GM19099 (cell line): ENCODE measurements around the gene NDUFS7.

ENCODE experiments used
- POLR2A ChIP-seq: IDR thresholded peaks from 3 replicates; pipeline ENCODE4 v1.6.1; 2011; ENCODE audit warnings: low read depth; ENCODE audit not compliant: insufficient read length; ENCODE audit errors: extremely low read depth

The NDUFS7 gene

DNA sequence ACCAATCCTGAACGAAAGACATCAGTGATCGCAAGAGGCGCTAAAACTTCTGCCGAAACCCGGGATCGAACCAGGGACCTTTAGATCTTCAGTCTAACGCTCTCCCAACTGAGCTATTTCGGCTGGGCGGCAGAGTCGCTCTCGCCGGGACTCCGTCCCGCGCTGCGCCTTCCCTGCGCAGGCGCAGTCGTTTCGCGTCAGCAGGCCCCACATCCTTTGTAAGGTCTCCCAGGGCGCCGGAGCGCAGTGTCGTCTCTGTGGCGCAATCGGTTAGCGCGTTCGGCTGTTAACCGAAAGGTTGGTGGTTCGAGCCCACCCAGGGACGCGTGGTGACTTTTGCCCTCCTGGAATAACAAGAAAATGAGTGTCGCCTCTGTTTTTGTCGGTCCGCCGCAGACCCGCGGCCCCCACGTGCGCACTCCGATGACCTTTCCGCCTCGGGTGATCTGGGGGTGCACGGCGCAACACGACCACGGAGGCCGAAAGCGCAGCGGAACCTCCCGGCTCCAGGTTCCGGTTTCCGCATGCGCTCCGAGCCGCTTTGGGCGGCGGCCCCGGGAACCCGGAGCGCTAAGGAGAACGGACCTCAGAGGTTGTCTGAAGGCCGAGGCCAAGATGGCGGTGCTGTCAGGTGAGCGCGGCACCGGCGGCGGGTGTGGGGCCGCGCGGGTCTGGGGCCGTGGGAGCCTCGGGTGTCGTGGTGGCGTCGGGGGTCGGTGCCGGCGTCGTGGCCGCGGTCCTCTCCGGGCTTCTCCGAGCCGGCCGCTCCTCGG is at the start of gene NDUFS7:
Gene NDUFS7, plus strand, starts transcription at position 596 of the 773 bp plus-strand sequence. Its CDS starts 20 bp downstream, at position 616.
- peak; percentile 88 for TF ChIP-seq POLR2A

DNA sequence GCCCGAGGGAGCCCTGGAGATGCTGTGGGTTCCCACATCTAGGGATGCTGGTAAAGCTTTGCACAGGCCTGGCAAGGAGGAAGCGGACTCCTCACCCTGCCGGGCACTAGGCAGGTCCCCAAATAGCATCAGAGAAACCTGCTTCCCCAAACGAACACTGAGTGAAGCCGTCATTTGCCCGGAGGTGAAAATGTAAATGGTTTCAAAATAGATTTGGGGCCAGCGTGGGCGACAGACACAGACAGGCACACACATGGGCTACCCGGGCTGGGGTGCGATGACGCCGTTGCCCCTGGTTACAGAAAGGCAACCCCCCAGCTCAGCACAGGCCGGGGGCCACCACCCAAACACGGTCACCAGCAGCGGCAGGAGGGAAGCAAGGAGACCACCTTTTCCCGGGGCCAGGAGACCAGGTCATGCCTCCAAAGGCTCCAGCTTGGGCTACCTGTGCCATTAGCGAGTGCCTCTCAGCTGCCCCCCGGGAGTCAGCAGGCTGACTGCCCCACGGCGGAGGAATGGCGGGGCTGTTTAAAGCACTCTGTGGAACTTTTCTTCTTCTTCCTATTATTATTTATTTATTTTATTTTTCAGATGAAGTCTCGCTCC is 47.5 kb upstream of the NDUFS7 start:
- TF ChIP-seq POLR2A, result no peak

DNA sequence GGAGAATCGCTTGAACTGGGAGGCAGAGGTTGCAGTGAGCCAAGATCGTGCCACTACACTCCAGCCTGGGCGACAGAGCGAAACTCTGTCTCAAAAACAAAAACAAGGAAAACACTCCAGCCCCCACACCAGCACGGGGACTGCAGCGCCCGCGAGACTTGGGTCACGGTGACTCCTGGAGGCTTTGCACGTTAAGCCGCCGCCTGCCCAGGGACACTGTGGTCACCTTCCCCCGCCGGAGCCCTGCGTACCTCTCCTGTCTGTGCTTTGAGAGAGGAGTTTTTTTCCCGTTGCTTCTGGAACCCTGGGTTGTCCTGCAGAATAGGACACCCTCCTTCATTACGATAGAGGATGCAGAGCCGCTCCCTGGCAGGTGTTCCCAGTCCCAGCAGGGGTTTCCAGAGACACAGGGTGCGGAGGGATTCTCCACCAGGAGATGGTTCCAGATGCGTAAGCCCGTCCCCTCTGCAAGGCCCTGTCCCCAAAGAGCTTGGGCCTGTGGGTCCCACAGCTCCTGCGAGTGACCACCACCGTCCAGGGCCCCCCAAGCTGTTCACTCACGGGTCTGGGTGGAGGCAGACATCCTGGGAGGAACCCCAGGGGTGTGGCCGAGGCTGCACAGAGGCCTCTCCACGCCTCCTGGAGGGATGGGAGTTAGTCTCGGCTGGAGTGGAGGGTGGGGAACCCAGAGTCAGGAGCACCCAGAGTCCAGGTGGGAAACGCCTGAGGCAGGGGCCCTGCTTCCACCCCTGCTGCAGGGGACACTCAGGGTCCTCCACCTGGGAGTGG is 42.8 kb upstream of the NDUFS7 start:
- TF ChIP-seq POLR2A, result no peak

DNA sequence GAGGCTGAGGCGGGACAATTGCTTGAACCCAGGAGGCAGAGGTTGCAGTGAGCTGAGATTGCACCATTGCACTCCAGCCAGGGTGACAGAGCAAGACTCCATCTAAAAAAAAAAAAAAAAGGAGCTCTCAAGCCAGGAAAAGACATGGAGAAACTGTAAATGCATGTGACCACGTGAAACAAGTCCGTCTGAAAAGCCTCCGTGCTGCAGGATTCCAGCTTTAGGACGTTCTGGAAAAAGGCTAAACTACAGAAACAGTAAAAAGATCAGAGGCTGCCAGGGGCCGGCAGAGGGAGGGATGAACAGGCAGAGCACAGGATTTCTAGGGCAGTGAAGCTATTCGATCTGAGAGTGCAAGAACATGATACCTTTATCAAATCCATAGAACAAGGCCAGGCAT is 40.7 kb upstream of the NDUFS7 start:
- TF ChIP-seq POLR2A, result no peak

DNA sequence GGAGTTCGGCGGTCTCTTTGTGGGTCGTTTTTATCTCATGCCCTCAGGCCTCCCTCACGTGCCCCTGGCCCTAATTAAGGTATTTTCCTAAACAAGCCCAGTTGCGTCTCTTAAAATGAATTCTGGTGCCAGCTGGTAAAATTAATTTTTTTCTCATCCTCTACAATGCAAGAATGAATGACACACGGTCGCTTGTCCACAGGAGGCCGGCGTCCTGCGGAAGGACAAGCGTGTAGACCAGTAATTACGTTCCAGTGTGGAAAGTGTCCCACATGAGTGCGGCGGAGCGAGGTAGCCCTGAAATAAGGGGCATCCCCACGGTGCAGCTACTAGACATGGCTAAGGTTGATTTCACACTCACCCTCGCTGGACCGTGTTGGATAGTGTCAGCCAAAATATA is 34.5 kb upstream of the NDUFS7 start:
- TF ChIP-seq POLR2A, result no peak

DNA sequence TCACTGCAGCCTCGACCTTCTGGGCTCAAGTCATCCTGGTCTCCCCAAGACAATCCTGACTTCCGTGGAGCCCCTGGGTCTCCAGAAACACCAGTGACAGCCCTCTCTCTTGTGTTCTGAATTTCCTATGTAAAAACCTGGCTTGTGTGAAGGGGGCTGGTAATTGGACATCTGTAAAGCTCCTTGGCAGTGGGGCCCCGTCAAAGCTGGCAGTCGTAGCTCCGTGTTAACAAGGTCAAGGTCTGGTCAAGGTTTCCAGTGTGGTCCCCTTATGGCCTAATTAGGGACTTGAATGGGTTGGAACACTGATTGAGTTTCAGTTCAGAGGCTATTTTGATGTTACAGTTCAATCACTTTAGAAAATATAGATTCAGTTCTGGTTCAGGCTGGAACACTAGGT is 32.8 kb upstream of the NDUFS7 start:
- TF ChIP-seq POLR2A, result no peak

DNA sequence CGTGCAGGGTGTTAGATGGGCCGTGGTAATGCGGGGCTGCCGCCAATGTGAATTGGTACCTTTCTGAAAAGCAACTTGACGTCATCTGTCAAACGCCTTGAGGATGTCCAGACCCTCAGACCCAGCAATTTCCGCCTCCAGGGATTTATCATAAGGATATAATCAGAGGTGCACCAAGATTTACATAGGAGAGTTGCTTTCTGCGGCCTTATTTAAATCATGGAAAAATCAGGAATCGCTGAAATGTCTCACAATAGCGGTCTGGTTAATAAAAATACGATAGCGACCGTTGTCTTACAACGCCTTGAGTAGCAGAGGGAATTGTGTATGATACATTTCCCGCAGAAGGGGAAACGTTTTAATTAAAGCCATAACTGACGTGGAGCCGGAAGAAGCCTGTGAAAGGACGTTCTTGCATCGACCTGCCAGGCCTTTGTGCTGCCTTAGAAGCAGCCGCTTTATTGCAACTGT is 32.3 kb upstream of the NDUFS7 start:
- no peak for TF ChIP-seq POLR2A

DNA sequence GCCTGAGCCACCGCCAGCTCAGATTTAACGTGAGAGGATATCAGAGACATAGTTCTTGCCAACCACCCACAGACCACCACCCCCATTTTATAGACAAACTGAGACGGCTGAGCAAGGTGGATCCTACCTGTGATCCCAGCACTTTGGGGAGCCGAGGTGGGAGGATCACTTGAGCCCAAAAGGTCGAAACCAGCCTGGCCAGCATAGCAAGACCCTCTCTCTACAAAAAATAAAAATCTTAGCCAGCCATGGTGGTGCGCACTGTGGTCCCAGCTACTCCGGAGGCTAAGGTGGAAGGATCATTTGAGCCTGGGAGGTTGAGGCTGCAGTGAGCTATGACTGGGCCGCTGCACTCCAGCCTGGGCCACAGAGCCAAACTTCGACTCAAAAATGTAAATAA is 30.6 kb upstream of the NDUFS7 start:
- TF ChIP-seq POLR2A, result no peak

DNA sequence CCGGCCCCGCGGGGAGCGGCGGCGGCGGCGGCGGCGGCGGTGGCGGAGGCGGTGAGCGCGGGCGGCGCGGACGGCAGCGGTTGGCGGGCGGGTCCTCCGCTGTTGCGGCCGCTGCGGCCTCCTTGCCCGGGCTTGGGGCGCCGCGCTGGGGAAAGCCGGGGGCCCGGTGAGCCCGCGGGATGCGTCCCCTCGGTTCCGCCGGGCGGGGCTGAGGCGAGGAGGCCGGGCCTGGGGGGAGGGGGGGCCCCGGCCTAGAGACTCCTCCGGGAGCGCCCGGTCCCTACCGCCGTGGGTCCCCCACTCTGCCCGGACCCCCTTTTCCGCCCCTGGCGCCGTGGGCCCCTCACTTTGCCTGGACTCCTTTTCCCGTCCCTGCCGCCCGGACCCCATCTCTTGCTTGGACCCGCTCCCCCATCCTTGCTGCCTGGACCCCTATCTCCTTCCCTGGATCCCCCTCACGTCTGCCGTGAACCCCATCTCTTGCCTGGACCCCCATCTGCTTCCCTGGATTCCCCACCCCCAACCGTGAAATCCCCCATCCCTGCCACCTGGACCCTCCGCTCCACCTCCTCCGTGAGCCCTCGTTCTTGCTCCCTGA is 28.6 kb upstream of the NDUFS7 start:
- TF ChIP-seq POLR2A, result no peak

DNA sequence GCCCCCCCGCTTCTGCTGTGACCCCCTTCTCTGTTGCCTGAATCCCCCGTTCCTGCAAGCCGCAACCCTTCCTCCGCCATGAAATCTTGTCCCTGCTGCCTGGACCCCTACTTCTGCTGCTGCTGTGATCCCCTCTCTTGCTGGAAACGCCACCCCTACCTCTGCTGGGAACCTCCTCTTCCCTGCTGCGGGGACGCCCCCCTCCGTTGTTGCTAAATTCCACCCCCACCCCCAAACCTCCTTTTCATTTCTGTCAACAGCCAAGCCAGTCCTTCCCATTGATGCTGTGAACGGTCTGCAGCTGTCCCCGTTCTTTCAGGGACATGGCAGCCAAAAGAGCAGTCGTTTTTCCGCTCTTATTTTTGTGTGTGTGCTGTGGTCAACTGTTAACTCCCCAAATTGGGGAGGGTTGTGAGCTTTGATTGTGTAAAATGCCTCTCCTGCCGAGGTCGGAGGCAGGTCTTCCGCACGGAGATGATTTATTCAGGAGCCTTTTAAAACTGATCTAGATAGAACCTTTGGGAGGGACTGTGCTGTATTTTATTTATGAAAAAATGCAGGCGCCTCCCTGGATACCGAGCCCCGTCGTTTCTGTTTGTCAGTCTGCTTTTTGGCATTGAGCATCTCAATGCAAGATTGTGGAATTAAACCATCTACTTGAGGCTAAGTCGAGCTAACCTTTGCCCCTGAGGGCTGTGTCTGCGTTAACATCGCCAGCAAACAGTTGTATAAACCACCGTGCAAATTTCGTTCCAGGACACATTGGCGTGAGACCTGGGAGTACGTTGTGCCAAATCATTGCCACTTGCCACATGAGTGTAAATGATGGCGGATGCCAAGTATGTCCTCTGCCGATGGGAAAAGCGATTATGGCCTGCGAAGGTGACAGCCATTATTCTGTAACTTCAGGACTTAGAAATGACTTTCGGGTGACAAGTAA is 27.9 kb upstream of the NDUFS7 start:
- no peak for TF ChIP-seq POLR2A

DNA sequence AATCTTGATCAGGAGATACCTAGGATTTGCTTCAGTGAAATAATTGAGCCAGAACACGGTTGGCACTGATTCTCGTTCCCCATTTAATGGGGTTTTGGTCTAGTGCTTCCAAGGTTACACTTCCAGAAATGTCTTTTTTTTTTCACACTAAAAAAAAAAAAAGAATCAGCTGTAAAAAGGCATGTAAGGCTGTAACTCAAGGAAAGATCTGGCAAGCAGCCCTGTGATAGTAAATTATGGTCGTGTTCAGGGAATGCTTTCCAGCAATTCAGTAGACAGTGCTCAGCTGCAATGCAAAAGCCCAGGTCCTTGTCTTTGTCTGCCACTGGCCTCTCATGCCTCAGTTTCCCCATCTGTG is 27.2 kb upstream of the NDUFS7 start:
- TF ChIP-seq POLR2A, result no peak

DNA sequence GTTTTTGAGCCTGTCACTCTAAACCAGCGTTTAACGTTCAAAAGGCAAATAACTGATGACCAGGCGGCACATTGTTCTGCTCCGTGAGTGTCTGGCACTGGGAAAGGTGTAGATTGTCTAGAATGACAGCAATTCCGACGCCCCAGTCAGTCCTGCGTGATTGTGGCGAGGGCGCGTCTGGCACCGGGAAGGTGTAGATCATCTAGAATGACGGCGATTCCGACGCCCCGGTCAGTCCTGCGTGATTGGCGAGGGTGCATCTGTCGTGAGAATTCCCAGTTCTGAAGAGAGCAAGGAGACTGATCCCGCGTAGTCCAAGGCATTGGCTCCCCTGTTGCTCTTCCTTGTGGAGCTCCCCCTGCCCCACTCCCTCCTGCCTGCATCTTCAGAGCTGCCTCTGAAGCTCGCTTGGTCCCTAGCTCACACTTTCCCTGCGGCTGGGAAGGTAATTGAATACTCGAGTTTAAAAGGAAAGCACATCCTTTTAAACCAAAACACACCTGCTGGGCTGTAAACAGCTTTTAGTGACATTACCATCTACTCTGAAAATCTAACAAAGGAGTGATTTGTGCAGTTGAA is 26.1 kb upstream of the NDUFS7 start:
- no peak for TF ChIP-seq POLR2A

DNA sequence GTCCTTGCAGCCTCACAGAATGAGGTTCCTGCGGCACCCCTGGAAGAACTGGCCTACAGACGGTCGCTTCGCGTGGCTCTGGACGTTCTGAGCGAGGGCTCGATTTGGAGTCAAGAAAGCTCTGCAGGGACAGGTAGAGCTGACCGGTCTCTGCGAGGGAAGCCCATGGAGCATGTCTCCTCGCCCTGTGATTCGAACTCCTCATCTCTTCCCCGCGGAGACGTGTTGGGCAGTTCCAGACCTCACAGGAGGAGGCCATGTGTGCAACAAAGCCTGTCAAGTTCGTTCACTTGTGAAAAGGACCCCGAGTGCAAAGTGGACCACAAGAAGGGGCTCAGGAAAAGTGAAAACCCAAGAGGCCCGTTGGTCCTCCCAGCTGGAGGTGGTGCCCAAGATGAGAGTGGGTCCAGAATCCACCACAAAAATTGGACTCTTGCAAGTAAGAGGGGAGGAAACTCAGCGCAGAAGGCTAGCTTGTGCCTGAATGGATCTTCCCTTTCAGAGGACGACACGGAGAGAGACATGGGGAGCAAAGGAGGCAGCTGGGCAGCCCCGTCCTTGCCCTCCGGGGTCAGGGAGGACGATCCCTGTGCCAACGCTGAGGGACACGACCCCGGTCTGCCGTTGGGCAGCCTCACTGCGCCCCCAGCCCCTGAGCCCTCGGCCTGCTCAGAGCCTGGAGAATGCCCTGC is 23.4 kb upstream of the NDUFS7 start:
- no peak for TF ChIP-seq POLR2A
